ENCODE data around the gene MED14.

MED14 gene

GRCh38 chrX:40663078-40663740 lies 72.1 kb downstream of the MED14 start:
- no peak for DNase-seq

GRCh38 chrX:40661489-40661888 lies 73.9 kb downstream of the MED14 start:
- DNase-seq: no peak

- no peak for DNase-seq
Measured at GRCh38 chrX:40660381-40660780, 75.0 kb downstream of the MED14 start.

GRCh38 chrX:40653535-40653934 lies 81.8 kb downstream of the MED14 start:
- DNase-seq: no peak

- no peak for DNase-seq
Measured at GRCh38 chrX:40652664-40653063, 82.7 kb downstream of the MED14 start.

- DNase-seq: peak; percentile 1
Measured at GRCh38 chrX:40651620-40652223, 83.6 kb downstream of the MED14 start.

GRCh38 chrX:40647307-40648197 lies 87.8 kb downstream of the MED14 start, which contains the start of gene CXorf38:
TSS of gene CXorf38 (minus strand) at chrX:40647561. CDS start at chrX:40647520, 41 bp downstream.
- DNase-seq: peak; percentile 67

GRCh38 chrX:40646489-40647306 lies 88.6 kb downstream of the MED14 start:
- DNase-seq: peak; percentile 2

GRCh38 chrX:40644821-40645358 lies 90.5 kb downstream of the MED14 start:
- DNase-seq: peak; percentile 58

- peak; percentile 91 for DNase-seq
Measured at GRCh38 chrX:40644176-40644575, 91.2 kb downstream of the MED14 start.

- DNase-seq: no peak
Measured at GRCh38 chrX:40637687-40638086, 97.7 kb downstream of the MED14 start.

- DNase-seq: no peak
Measured at GRCh38 chrX:40632199-40632598, 103.1 kb downstream of the MED14 start.

GRCh38 chrX:40628506-40628905 lies 106.8 kb downstream of the MED14 start:
- no peak for DNase-seq

GRCh38 chrX:40625294-40625693 lies 110.0 kb downstream of the MED14 start:
- no peak for DNase-seq

GRCh38 chrX:40623665-40624064 lies 111.7 kb downstream of the MED14 start:
- no peak for DNase-seq

GRCh38 chrX:40623139-40623536 lies 112.2 kb downstream of the MED14 start, which contains the start of gene MPC1L:
TSS of gene MPC1L (plus strand) at chrX:40623428. CDS start at chrX:40623566, 138 bp downstream.
- DNase-seq: no peak

GRCh38 chrX:40622479-40623138 lies 112.7 kb downstream of the MED14 start:
- no peak for DNase-seq

- no peak for DNase-seq
Measured at GRCh38 chrX:40617566-40617965, 117.8 kb downstream of the MED14 start.

GRCh38 chrX:40615976-40616375 lies 119.4 kb downstream of the MED14 start:
- no peak for DNase-seq

GRCh38 chrX:40612511-40612910 lies 122.8 kb downstream of the MED14 start:
- no peak for DNase-seq

- no peak for DNase-seq
Measured at GRCh38 chrX:40607381-40607780, 128.0 kb downstream of the MED14 start.

GRCh38 chrX:40603446-40603845 lies 131.9 kb downstream of the MED14 start:
- DNase-seq: no peak

Measured in GF-D8 (cell line).